Liver (tissue), 9 donors: ENCODE measurements around the gene MTERF4. TPM values are rescaled to one million over a fixed set of nuclear protein-coding genes. Genes with fewer than 3 reads are reported as not detected.
A peak's percentile ranks its signal among the peaks of the same experiment; 100 is the strongest.

Experiments
- DNase-seq: peaks from one replicate; pipeline ENCODE4 v3.0.0-alpha.2; 2017; ENCODE audit warnings: low spot score
- H3K27ac ChIP-seq, 2 donors: one replicate each; pipeline ENCODE4 v1.7.0; 2013; ENCODE audit warnings: inconsistent platforms in 2 of 2, low read length in 2 of 2, control low read depth in 1 of 2, low read depth in 1 of 2, mild to moderate bottlenecking in 1 of 2
- H3K27me3 ChIP-seq, 4 donors: one replicate each; pipeline versions ENCODE4 v1.6.1 to v1.7.0; 2013; ENCODE audit warnings: low read length in 3 of 4, inconsistent platforms in 1 of 4, mild to moderate bottlenecking in 1 of 4, moderate library complexity in 1 of 4; ENCODE audit not compliant: control insufficient read depth in 4 of 4, insufficient read depth in 4 of 4
- H3K36me3 ChIP-seq, 4 donors: one replicate each; pipeline versions ENCODE4 v1.6.1 to v1.7.0; 2013; ENCODE audit warnings: low read length in 3 of 4, mild to moderate bottlenecking in 3 of 4, low read depth in 1 of 4, moderate library complexity in 1 of 4; ENCODE audit not compliant: control insufficient read depth in 4 of 4, insufficient read depth in 3 of 4
- H3K4me1 ChIP-seq, 4 donors: one replicate each; pipeline versions ENCODE4 v1.6.1 to v1.7.0; 2013; ENCODE audit warnings: low read length in 3 of 4, mild to moderate bottlenecking in 3 of 4, moderate library complexity in 1 of 4; ENCODE audit not compliant: control insufficient read depth in 4 of 4, insufficient read depth in 4 of 4
- H3K4me3 ChIP-seq, 3 donors: one replicate each; pipeline versions ENCODE4 v1.6.1 to v1.7.0; 2013; ENCODE audit warnings: low read length in 3 of 3, control low read depth in 1 of 3, low read depth in 1 of 3, mild to moderate bottlenecking in 1 of 3
- H3K9ac ChIP-seq, 2 donors: one replicate each; pipeline ENCODE4 v1.7.0; 2013; ENCODE audit warnings: low read length in 2 of 2, mild to moderate bottlenecking in 2 of 2, moderate library complexity in 2 of 2, control low read depth in 1 of 2, low read depth in 1 of 2
- H3K9me3 ChIP-seq, 4 donors: one replicate each; pipeline versions ENCODE4 v1.6.1 to v1.7.0; 2013; ENCODE audit warnings: low read length in 3 of 4; ENCODE audit not compliant: control insufficient read depth in 4 of 4
- ATF3 ChIP-seq: IDR thresholded peaks from 2 replicates; pipeline ENCODE4 v1.6.1; 2016; ENCODE audit warnings: antibody characterized with exemption
- CTCF ChIP-seq: fragments of 150-350 bp; IDR thresholded peaks from 2 replicates; pipeline ENCODE4 v1.5.1; 2017; ENCODE audit warnings: improper control_type of control experiment, low read depth, low read length; ENCODE audit not compliant: missing input control
- EGR1 ChIP-seq, 2 donors: IDR thresholded peaks; 2 replicates each; pipeline ENCODE4 v1.6.1; 2016 to 2018; ENCODE audit warnings: antibody characterized with exemption in 2 of 2, low read depth in 2 of 2
- FOXA1 ChIP-seq: IDR thresholded peaks from 2 replicates; pipeline ENCODE4 v1.6.1; 2016; ENCODE audit warnings: antibody characterized with exemption
- FOXA2 ChIP-seq: IDR thresholded peaks from 2 replicates; pipeline ENCODE4 v1.6.1; 2016; ENCODE audit warnings: antibody characterized with exemption
- GABPA ChIP-seq, 2 donors: IDR thresholded peaks in 1 of 2; conservative IDR thresholded peaks in 1 of 2; 2 replicates each; pipeline ENCODE4 v1.6.1; 2016; ENCODE audit warnings: antibody characterized with exemption in 2 of 2, mild to moderate bottlenecking in 1 of 2, moderate library complexity in 1 of 2
- HNF4A ChIP-seq, 2 donors: conservative IDR thresholded peaks; 2 replicates each; pipeline ENCODE4 v1.6.1; 2016; ENCODE audit warnings: antibody characterized with exemption in 2 of 2, mild to moderate bottlenecking in 2 of 2
- HNF4G ChIP-seq: IDR thresholded peaks from 2 replicates; pipeline ENCODE4 v1.6.1; 2016; ENCODE audit warnings: antibody characterized with exemption
- JUND ChIP-seq, 2 donors: IDR thresholded peaks; 2 replicates each; pipeline ENCODE4 v1.6.1; 2016; ENCODE audit warnings: antibody characterized with exemption in 2 of 2
- MAX ChIP-seq: IDR thresholded peaks from 2 replicates; pipeline ENCODE4 v1.6.1; 2016; ENCODE audit warnings: antibody characterized with exemption
- NR2F2 ChIP-seq: IDR thresholded peaks from 2 replicates; pipeline ENCODE4 v1.6.1; 2016; ENCODE audit warnings: antibody characterized with exemption
- RAD21 ChIP-seq, 2 donors: IDR thresholded peaks; 2 replicates each; pipeline ENCODE4 v1.6.1; 2016; ENCODE audit warnings: antibody characterized with exemption in 2 of 2, mild to moderate bottlenecking in 2 of 2
- REST ChIP-seq: IDR thresholded peaks from 2 replicates; pipeline ENCODE4 v1.6.1; 2016; ENCODE audit warnings: antibody characterized with exemption, mild to moderate bottlenecking
- RXRA ChIP-seq, 2 donors: IDR thresholded peaks; 2 replicates each; pipeline ENCODE4 v1.6.1; 2017 to 2018; ENCODE audit warnings: antibody characterized with exemption in 2 of 2, mild to moderate bottlenecking in 1 of 2
- SP1 ChIP-seq: IDR thresholded peaks from 2 replicates; pipeline ENCODE4 v1.6.1; 2018; ENCODE audit warnings: antibody characterized with exemption, mild to moderate bottlenecking
- TAF1 ChIP-seq: conservative IDR thresholded peaks from 2 replicates; pipeline ENCODE4 v1.6.1; 2016; ENCODE audit warnings: antibody characterized with exemption, mild to moderate bottlenecking
- YY1 ChIP-seq: IDR thresholded peaks from 2 replicates; pipeline ENCODE4 v1.6.1; 2016; ENCODE audit warnings: antibody characterized with exemption, mild to moderate bottlenecking
- ZBTB33 ChIP-seq: IDR thresholded peaks from 2 replicates; pipeline ENCODE4 v1.6.1; 2016; ENCODE audit warnings: antibody characterized with exemption
- WGBS: extraction: QIAGEN DNeasy Blood & Tissue Kit; methylation state at CpG from one replicate; pipeline ENCODE4 v1.1.7; 2013; 5-methylcytosine and 5-hydroxymethylcytosine counted together
- polyA plus RNA-seq, 2 donors: library from polyadenylated mRNA; stranded (reverse) in 1 of 2; unstranded in 1 of 2; fragments of 200-250 nt in 1 of 2; fragments of >200 nt in 1 of 2; fragmentation: Nextera tagmentation in 1 of 2; extraction: Ambion mirVana in 1 of 2; gene quantifications; one replicate each; pipeline versions ENCODE4 v1.2.1 to v1.2.3, GENCODE V29; 2013 to 2015
- total RNA-seq, 2 donors: library from RNA; depleted of rRNA; stranded (reverse); fragments of >200 nt; gene quantifications; one replicate each; pipeline ENCODE4 v1.2.3, GENCODE V29; 2014
- donor health status: healthy.
- donor health status: healthy.
- donor health status: healthy.
- donor health status: healthy.
- donor health status: healthy.

MTERF4 gene
- total RNA-seq, result 10 to 100 TPM; 20.6 to 36.7 TPM
- 10 to 100 TPM; 13.3 to 20.0 TPM for polyA plus RNA-seq

GRCh38 chr2:241102239-241102803 lies at the start of gene MTERF4:
Gene MTERF4 (minus strand): TSS chr2:241102287. CDS start chr2:241102273, 14 bp downstream.
- Histone ChIP-seq H3K27ac (peak within 1 kb of the TSS; percentile 59 to 93), H3K9ac (peak within 1 kb of the TSS; percentile 92 to 100), H3K36me3 (peaks cover 0 to 13% (median 10%) of the 10 kb centered on the region in 4 donors), H3K9me3 (no peaks in the 10 kb centered on the region), H3K4me1 (peaks cover 0 to 22% (median 16%) of the 10 kb centered on the region in 4 donors), H3K4me3 (peak within 1 kb of the TSS; percentile 87 to 95 (median 93)), H3K27me3 (no peaks in the 10 kb centered on the region)
- DNase-seq, result peak; percentile 89
- no peak for TF ChIP-seq EGR1 (IDR thresholded peaks at IDR 0.05; ENCODE audit: low read depth in 2 of 2)
- peak; percentile 92 for TF ChIP-seq YY1
- peak; percentile 41 for TF ChIP-seq TAF1
- peak; percentile 4 for TF ChIP-seq CTCF
- peak; percentile 39 to 61 for TF ChIP-seq RAD21 (IDR thresholded peaks at IDR 0.05)
- TF ChIP-seq FOXA2, result no peak
- TF ChIP-seq REST, result peak; percentile 39
- TF ChIP-seq HNF4G, result no peak
- peak; percentile 48 for TF ChIP-seq SP1
- peak; percentile 92 to 97 for TF ChIP-seq GABPA (IDR thresholded peaks at IDR 0.05 in 1 of 2, conservative IDR thresholded peaks at IDR 0.05 in 1 of 2)
- under 1% methylated on average over 56 of the region's 56 CpGs for WGBS

- no peak for TF ChIP-seq HNF4A (conservative IDR thresholded peaks at IDR 0.05)
- TF ChIP-seq SP1, result no peak
- no peak for TF ChIP-seq GABPA (IDR thresholded peaks at IDR 0.05 in 1 of 2, conservative IDR thresholded peaks at IDR 0.05 in 1 of 2)
- TF ChIP-seq JUND (IDR thresholded peaks at IDR 0.05), result no peak
- no peak for TF ChIP-seq FOXA2
- no peak for TF ChIP-seq CTCF
- TF ChIP-seq MAX, result no peak
- TF ChIP-seq RXRA (IDR thresholded peaks at IDR 0.05), result no peak
- TF ChIP-seq ATF3, result no peak
- no peak for TF ChIP-seq FOXA1
- no peak for TF ChIP-seq ZBTB33
- no peak for TF ChIP-seq EGR1 (IDR thresholded peaks at IDR 0.05; ENCODE audit: low read depth in 2 of 2)
- TF ChIP-seq YY1, result no peak
- TF ChIP-seq NR2F2, result no peak
- TF ChIP-seq HNF4G, result no peak
- H3K4me1 ChIP-seq, result peaks cover 3 to 26% (median 19%) of the 10 kb centered on the region in 4 donors
- peaks cover 0 to 5% (median 3%) of the 10 kb centered on the region in 4 donors for H3K36me3 ChIP-seq
- WGBS, result 13% methylated on average over 37 of the region's 37 CpGs
- H3K27ac ChIP-seq, result peak overlapping the region; percentile 55 to 64
- H3K9me3 ChIP-seq, result no peaks in the 10 kb centered on the region
- H3K27me3 ChIP-seq, result no peaks in the 10 kb centered on the region
- no peak for DNase-seq
- H3K4me3 ChIP-seq, result peak overlapping the region; percentile 66 to 98 (median 83)
- peak overlapping the region in 1 of 2 donors; percentile 10 for H3K9ac ChIP-seq
These were observed 48.8 kb upstream of the MTERF4 start for GRCh38 chr2:241150660-241151530.
